ENCODE results near the gene CFAP299. TPM values are rescaled to one million over a fixed set of nuclear protein-coding genes. Genes with fewer than 3 reads are reported as not detected.
"Not testable (repeated sequence)": the region's sequence is repeated elsewhere in the genome, so short reads cannot be mapped to it uniquely, and the experiment has no call there.

The CFAP299 gene
- total RNA-seq, 1 experiment from 2014 or later = not detected

DNA sequence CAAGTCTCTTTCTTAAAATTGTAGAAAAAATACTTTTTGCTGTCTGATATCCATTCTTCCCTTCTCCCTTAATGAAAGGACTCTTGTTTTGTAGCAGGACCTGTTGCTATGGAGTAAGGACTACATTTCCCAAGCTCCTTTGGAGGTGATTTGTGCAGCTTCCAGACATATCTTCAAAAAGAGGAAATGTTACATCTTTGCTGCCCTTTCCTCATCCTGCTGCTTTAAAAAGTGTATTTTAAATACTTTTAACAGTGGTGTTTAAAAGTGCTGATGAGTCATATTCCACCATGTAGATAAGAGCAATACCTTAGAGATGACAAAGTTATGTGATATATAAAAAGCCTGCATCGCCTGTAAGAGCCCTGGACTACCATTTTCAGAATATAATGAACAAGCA is 98.7 kb downstream of the CFAP299 start:
- H3K36me3 ChIP-seq (ENCODE audit: low read depth) = no peaks in the 10 kb centered on the region
- no peak overlapping the region for H2AFZ ChIP-seq
- TF ChIP-seq, protein P1, sequence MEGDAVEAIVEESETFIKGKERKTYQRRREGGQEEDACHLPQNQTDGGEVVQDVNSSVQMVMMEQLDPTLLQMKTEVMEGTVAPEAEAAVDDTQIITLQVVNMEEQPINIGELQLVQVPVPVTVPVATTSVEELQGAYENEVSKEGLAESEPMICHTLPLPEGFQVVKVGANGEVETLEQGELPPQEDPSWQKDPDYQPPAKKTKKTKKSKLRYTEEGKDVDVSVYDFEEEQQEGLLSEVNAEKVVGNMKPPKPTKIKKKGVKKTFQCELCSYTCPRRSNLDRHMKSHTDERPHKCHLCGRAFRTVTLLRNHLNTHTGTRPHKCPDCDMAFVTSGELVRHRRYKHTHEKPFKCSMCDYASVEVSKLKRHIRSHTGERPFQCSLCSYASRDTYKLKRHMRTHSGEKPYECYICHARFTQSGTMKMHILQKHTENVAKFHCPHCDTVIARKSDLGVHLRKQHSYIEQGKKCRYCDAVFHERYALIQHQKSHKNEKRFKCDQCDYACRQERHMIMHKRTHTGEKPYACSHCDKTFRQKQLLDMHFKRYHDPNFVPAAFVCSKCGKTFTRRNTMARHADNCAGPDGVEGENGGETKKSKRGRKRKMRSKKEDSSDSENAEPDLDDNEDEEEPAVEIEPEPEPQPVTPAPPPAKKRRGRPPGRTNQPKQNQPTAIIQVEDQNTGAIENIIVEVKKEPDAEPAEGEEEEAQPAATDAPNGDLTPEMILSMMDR (conservative IDR thresholded peaks at IDR 0.05) = no peak
- no peak for TF ChIP-seq EZH2 (IDR thresholded peaks at IDR 0.05; ENCODE audit: low read depth)

DNA sequence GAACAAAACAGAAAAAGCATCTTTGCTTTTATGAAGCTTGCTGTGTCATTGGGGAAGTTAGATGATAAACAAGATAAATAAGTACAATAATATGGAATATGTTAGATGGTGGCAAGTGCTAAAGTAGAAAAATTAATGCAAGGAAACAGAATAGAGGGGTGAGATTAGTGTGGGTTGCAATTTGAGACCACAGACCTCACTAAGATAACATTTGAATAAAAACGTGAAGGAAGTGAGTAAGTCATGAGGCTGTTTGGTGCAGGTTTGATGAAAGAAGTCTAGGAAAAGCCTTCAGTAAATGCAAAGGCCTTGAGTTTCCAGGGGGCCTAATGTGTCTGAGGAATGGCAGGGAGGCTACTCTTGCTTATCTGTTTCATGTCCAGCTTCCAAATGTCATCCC is 102.5 kb downstream of the CFAP299 start:
- BruUV-seq (replicated peaks) = no TSS peak
- Histone ChIP-seq H4K20me1 (ENCODE audit: insufficient read depth) (no peaks in the 10 kb centered on the region), H3K4me2 (no peak overlapping the region), H3K79me2 (ENCODE audit: low read depth) (no peaks in the 10 kb centered on the region), H3K27me3 (ENCODE audit: insufficient read depth, low read depth) (no peaks in the 10 kb centered on the region), H3K27ac (no peak overlapping the region), H3K4me3 (no peak overlapping the region), H3K4me1 (replicated peaks; ENCODE audit: insufficient read depth) (peaks cover 3% of the 10 kb centered on the region; the same call in 1 of the 2 replicates), H3F3A (ENCODE audit: insufficient read depth, low read depth) (0 out of 2 replicates have a peak, but pooled peaks cover 4% of the 10 kb centered on the region), H3K9me2 (ENCODE audit: insufficient read depth) (no peaks in the 10 kb centered on the region), H3K36me3 (ENCODE audit: low read depth) (no peaks in the 10 kb centered on the region), H3K9me3 (ENCODE audit: insufficient read depth, low read depth) (no peaks in the 10 kb centered on the region), H2AFZ (no peak overlapping the region)
- no peak for DNase-seq
- POLR2A ChIA-PET (ENCODE audit: unreplicated experiment) = no interaction called here
- TF ChIP-seq EZH2 (IDR thresholded peaks at IDR 0.05; ENCODE audit: low read depth) = no peak
- TF ChIP-seq, protein P1 (conservative IDR thresholded peaks at IDR 0.05) = no peak
- intact Hi-C loops (cut with micrococcal nuclease; ENCODE audit: unreplicated experiment) = no loop called here
- CTCF ChIA-PET = no interaction called here

More for the DNA sequence above, 98.7 kb downstream of the CFAP299 start:
- BruUV-seq (replicated peaks) = no TSS peak
- Histone ChIP-seq H3F3A (ENCODE audit: insufficient read depth, low read depth) (0 out of 2 replicates have a peak, but pooled peaks cover 4% of the 10 kb centered on the region), H3K27ac (no peak overlapping the region), H3K9me3 (ENCODE audit: insufficient read depth, low read depth) (no peaks in the 10 kb centered on the region), H3K4me2 (no peak overlapping the region), H4K20me1 (ENCODE audit: insufficient read depth) (no peaks in the 10 kb centered on the region), H3K9me2 (ENCODE audit: insufficient read depth) (no peaks in the 10 kb centered on the region), H3K4me1 (replicated peaks; ENCODE audit: insufficient read depth) (peaks cover 3% of the 10 kb centered on the region; the same call in 1 of the 2 replicates), H3K27me3 (ENCODE audit: insufficient read depth, low read depth) (no peaks in the 10 kb centered on the region), H3K79me2 (ENCODE audit: low read depth) (no peaks in the 10 kb centered on the region), H3K4me3 (no peak overlapping the region)
- intact Hi-C loops (cut with micrococcal nuclease; ENCODE audit: unreplicated experiment) = no loop called here
- DNase-seq = no peak
- CTCF ChIA-PET = no interaction called here
- POLR2A ChIA-PET (ENCODE audit: unreplicated experiment) = no interaction called here

DNA sequence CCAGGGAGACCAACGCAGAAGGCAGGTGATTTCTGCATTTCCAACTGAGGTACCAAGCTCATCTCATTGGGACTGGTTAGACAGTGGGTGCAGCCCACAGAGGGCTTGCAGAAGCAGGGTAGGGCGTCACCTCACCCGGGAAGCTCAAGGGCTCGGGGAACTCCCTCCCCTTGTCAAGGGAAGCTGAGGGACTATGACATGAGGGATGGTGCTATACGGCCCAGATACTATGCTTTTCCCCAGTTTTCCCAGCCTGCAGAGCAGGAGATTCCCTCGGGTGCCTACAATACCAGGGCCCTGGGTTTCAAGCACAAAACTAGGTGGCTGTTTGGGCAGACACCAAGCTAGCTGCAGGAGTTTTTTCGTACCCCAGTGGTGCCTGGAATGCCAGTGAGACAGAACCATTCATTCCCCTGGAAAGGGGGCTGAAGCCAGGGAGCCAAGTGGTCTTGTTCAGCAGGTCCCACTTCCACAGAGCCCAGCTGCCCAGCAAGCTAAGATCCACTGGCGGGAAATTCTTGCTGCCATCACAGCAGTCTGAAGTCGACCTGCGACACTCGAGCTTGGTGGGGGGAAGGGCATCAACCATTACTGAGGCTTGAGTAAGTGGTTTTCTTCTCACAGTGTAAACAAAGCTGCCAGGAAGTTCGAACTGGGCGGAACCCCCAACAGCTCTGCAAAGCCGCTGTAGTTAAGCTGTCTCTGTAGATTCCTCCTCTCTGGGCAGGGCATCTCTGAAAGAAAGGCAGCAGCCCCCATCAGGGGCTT is 103.9 kb downstream of the CFAP299 start:
- CTCF ChIA-PET; H2AFZ ChIP-seq; H3K79me2 ChIP-seq (ENCODE audit: low read depth); H3K9me3 ChIP-seq (ENCODE audit: insufficient read depth, low read depth); H3K4me2 ChIP-seq; H3K4me1 ChIP-seq (replicated peaks; ENCODE audit: insufficient read depth); H4K20me1 ChIP-seq (ENCODE audit: insufficient read depth); intact Hi-C loops (cut with micrococcal nuclease; ENCODE audit: unreplicated experiment); H3K4me3 ChIP-seq; H3K36me3 ChIP-seq (ENCODE audit: low read depth); H3K27ac ChIP-seq; POLR2A ChIA-PET (ENCODE audit: unreplicated experiment); H3F3A ChIP-seq (ENCODE audit: insufficient read depth, low read depth); H3K9me2 ChIP-seq (ENCODE audit: insufficient read depth); BruUV-seq (replicated peaks); H3K27me3 ChIP-seq (ENCODE audit: insufficient read depth, low read depth); DNase-seq: not testable (repeated sequence)
